Lower lobe of right lung (tissue), 2 donors: ENCODE measurements around the gene TBC1D8. TPM values are rescaled to one million over a fixed set of nuclear protein-coding genes. Genes with fewer than 3 reads are reported as not detected.

Experiments used
- ATAC-seq, 2 donors: fragments of 200-7000 bp; cut with Tn5 transposase; one replicate each; pipeline ENCODE4 v1.9.1; 2020 to 2022; ENCODE audit warnings: mild to moderate bottlenecking in 2 of 2, moderate library complexity in 2 of 2
- DNase-seq: peaks from one replicate; pipeline ENCODE4 v3.0.0-alpha.2; 2020
- H3K27ac ChIP-seq: fragments of 200-600 bp; one replicate; pipeline ENCODE4 v1.8.0; 2022
- H3K27me3 ChIP-seq: fragments of 200-600 bp; one replicate; pipeline ENCODE4 v1.8.0; 2022; ENCODE audit warnings: low read depth
- H3K36me3 ChIP-seq: fragments of 200-600 bp; one replicate; pipeline ENCODE4 v1.8.0; 2022; ENCODE audit warnings: mild to moderate bottlenecking
- H3K4me1 ChIP-seq: fragments of 200-600 bp; one replicate; pipeline ENCODE4 v1.8.0; 2022
- H3K4me3 ChIP-seq: fragments of 200-600 bp; one replicate; pipeline ENCODE4 v1.8.0; 2022; ENCODE audit warnings: mild to moderate bottlenecking
- H3K9me3 ChIP-seq: fragments of 200-600 bp; one replicate; pipeline ENCODE4 v1.8.0; 2022
- CTCF ChIP-seq: fragments of 200-600 bp; IDR thresholded peaks from one replicate; pipeline ENCODE4 v1.8.0; 2022; ENCODE audit warnings: antibody characterized with exemption, mild to moderate bottlenecking
- intact Hi-C: fragments of 100-400 bp; cut with DNase I; formaldehyde crosslinking; loops from one replicate; pipeline ENCODE4 v1.11.0; 2022
- total RNA-seq: library from RNA; stranded (reverse); fragmentation: NEBNext Ultra II Directional; extraction: Animal tissue kit (Norgen Biotek cat#: 25700); gene quantifications from one replicate; pipeline ENCODE4 v1.2.1, GENCODE V29; 2021
- donor health status: DM: no; HTN: yes; CAD: no; lungs with severe emphysema.

Gene TBC1D8
- total RNA-seq, 1 donor from 2014 or later, result 30.2 TPM

- Histone ChIP-seq H3K27me3 (no peaks in the 10 kb centered on the region), H3K9me3 (no peaks in the 10 kb centered on the region), H3K36me3 (no peaks in the 10 kb centered on the region), H3K27ac (no peak overlapping the region), H3K4me3 (no peak overlapping the region), H3K4me1 (no peaks in the 10 kb centered on the region)
- ATAC-seq (no peak), DNase-seq (no peak)
- intact Hi-C loops, result no loop called here
- TF ChIP-seq CTCF, result no peak
Measured at GRCh38 chr2:101161658-101162057, 10.5 kb upstream of the TBC1D8 start.

GRCh38 chr2:101160454-101160853, 9.3 kb upstream of the TBC1D8 start:
- H3K4me3 ChIP-seq, result no peak overlapping the region
- no peaks in the 10 kb centered on the region for H3K4me1 ChIP-seq
- H3K27me3 ChIP-seq, result no peaks in the 10 kb centered on the region
- H3K9me3 ChIP-seq, result no peaks in the 10 kb centered on the region
- H3K27ac ChIP-seq, result no peak overlapping the region
- intact Hi-C loops, result no loop called here
- H3K36me3 ChIP-seq, result no peaks in the 10 kb centered on the region
- no peak for DNase-seq
- ATAC-seq, result peak; percentile 66 to 75
- TF ChIP-seq CTCF, result no peak

GRCh38 chr2:101159526-101159925, 8.3 kb upstream of the TBC1D8 start:
- Histone ChIP-seq H3K4me1 (no peaks in the 10 kb centered on the region), H3K4me3 (no peak overlapping the region), H3K9me3 (no peaks in the 10 kb centered on the region), H3K36me3 (no peaks in the 10 kb centered on the region), H3K27ac (no peak overlapping the region), H3K27me3 (no peaks in the 10 kb centered on the region)
- TF ChIP-seq CTCF, result no peak
- DNase-seq, result no peak
- intact Hi-C loops, result no loop called here
- ATAC-seq, result no peak

GRCh38 chr2:101157272-101157671, 6.1 kb upstream of the TBC1D8 start:
- Histone ChIP-seq H3K27me3 (no peaks in the 10 kb centered on the region), H3K4me1 (peaks cover 10% of the 10 kb centered on the region), H3K27ac (no peak overlapping the region), H3K4me3 (no peak overlapping the region), H3K36me3 (no peaks in the 10 kb centered on the region), H3K9me3 (no peaks in the 10 kb centered on the region)
- no peak for DNase-seq
- ATAC-seq, result no peak
- no peak for TF ChIP-seq CTCF
- intact Hi-C loops, result no loop called here

- Histone ChIP-seq H3K27ac (no peak overlapping the region), H3K27me3 (no peaks in the 10 kb centered on the region), H3K4me3 (no peak overlapping the region), H3K36me3 (no peaks in the 10 kb centered on the region), H3K9me3 (no peaks in the 10 kb centered on the region), H3K4me1 (peaks cover 35% of the 10 kb centered on the region)
- no peak for ATAC-seq
- no peak for TF ChIP-seq CTCF
- DNase-seq, result no peak
- intact Hi-C loops, result no loop called here
Measured at GRCh38 chr2:101153787-101154186, 2.6 kb upstream of the TBC1D8 start.

- DNase-seq (no peak), ATAC-seq (no peak)
- intact Hi-C loops, result no loop called here
- Histone ChIP-seq H3K27me3 (no peaks in the 10 kb centered on the region), H3K4me1 (peaks cover 36% of the 10 kb centered on the region), H3K9me3 (no peaks in the 10 kb centered on the region), H3K36me3 (no peaks in the 10 kb centered on the region), H3K27ac (no peak overlapping the region), H3K4me3 (no peak overlapping the region)
- no peak for TF ChIP-seq CTCF
Measured at GRCh38 chr2:101153077-101153707, 2.0 kb upstream of the TBC1D8 start.
